Activated naive CD4-positive, alpha-beta T cell treated with anti-CD3 and anti-CD28 coated beads for 36 hours (primary cell): ENCODE data around the gene NIM1K. TPM values are rescaled to one million over a fixed set of nuclear protein-coding genes. Genes with fewer than 3 reads are reported as not detected.

Source experiments
- CTCF ChIA-PET: fragments of 350-600 bp; sonication (Branson Sonifier 250); formaldehyde crosslinking; loops from one replicate; lab custom pipeline; 2021; ENCODE audit warnings: antibody characterized with exemption; lab: Charles Lee
- DNase-seq: peaks from one replicate; pipeline ENCODE4 v3.0.0-alpha.2; 2020
- H3K27ac Mint-ChIP-seq: one replicate; pipeline ENCODE4 v1.8.0; 2021; ENCODE audit warnings: mild to moderate bottlenecking, mixed read lengths
- H3K27me3 Mint-ChIP-seq: one replicate; pipeline ENCODE4 v1.8.0; 2021; ENCODE audit warnings: low read depth, mixed read lengths
- H3K36me3 Mint-ChIP-seq: one replicate; pipeline ENCODE4 v1.8.0; 2021; ENCODE audit warnings: low read depth, mixed read lengths
- H3K4me1 Mint-ChIP-seq: one replicate; pipeline ENCODE4 v1.8.0; 2021; ENCODE audit warnings: low read depth, mixed read lengths
- H3K4me3 Mint-ChIP-seq: one replicate; pipeline ENCODE4 v1.8.0; 2021; ENCODE audit warnings: mild to moderate bottlenecking, moderate library complexity, mixed read lengths
- H3K9me3 Mint-ChIP-seq: one replicate; pipeline ENCODE4 v1.8.0; 2021; ENCODE audit warnings: mixed read lengths
- intact Hi-C: fragments of 100-400 bp; cut with micrococcal nuclease; formaldehyde crosslinking; loops from one replicate; pipeline ENCODE4 v1.15.1; 2023
- total RNA-seq, 2 experiments: library from RNA; stranded (reverse); gene quantifications; one replicate each; pipeline ENCODE4 v1.2.3, GENCODE V29; 2021

NIM1K gene
- total RNA-seq, 2 experiments from 2014 or later, result 0.54 to 0.57 TPM

DNA sequence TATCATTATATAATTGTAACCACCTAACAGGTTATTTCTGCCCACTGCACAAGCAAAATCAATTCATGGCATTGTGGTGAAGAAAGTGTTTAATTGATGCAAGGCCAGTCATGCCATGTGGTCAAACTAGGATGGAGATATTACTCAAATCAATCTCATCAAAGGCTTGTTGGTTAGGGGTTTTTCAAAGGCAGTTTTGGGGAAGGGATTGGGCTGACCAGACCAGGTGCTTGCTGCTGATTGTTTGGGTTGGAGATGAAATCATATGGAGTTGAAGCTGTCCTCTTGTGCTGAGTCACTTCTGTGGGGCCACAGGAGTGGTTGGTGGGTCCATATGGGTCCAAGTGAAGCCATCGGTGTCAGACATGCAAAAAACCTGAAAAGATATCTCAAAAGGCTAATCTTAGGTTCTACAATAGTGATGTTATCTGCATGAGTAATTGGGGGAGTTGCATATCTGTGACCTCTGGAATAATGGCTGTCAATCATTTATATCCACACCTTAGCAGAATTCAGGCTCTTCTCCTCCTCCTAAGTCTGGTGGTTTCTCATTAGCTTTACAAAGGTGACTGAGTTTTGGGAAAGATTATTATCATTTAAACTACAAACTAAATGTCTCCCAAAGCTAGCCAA, 76.3 kb downstream of the NIM1K start:
- Mint-ChIP-seq H3K9me3 (peaks cover 3% of the 10 kb centered on the region), H3K4me1 (peaks cover 2% of the 10 kb centered on the region), H3K27ac (no peak overlapping the region), H3K36me3 (no peaks in the 10 kb centered on the region), H3K4me3 (no peak overlapping the region), H3K27me3 (peaks cover 38% of the 10 kb centered on the region)
- DNase-seq, result no peak
- intact Hi-C loops, result no loop called here
- CTCF ChIA-PET, result interaction anchor here (0.6 kb wide), 2 partner anchors 32 to 78 kb away, joined by 3 to 5 read pairs; no protein-coding TSS in a partner anchor

DNA sequence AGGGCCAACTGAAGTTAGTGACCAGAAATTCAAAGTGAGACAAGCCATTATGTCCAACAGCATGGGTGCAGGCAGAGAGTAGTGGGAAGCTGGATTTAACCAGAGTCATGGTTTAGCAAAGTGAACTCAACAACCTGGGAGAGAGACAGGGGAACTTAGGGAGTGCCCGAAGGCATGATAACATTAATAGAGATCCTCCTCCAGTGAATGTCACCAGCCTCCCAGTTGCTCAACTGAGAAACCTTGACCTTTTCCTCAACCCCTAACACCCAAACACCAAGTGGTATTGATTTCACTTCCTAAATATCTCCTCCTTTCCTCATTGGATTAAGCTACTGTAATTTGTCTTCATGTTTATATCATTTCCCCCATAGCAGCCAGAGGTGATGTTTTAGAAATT, 78.6 kb downstream of the NIM1K start:
- Mint-ChIP-seq H3K36me3 (no peaks in the 10 kb centered on the region), H3K4me3 (no peak overlapping the region), H3K4me1 (peaks cover 2% of the 10 kb centered on the region), H3K9me3 (peaks cover 3% of the 10 kb centered on the region), H3K27me3 (peaks cover 29% of the 10 kb centered on the region), H3K27ac (no peak overlapping the region)
- no peak for DNase-seq
- intact Hi-C loops, result no loop called here
- CTCF ChIA-PET, result interaction anchor here (0.6 to 1.1 kb wide), 3 partner anchors 11 to 269 kb away, joined by 3 to 5 read pairs (median 3); no protein-coding TSS in a partner anchor

DNA sequence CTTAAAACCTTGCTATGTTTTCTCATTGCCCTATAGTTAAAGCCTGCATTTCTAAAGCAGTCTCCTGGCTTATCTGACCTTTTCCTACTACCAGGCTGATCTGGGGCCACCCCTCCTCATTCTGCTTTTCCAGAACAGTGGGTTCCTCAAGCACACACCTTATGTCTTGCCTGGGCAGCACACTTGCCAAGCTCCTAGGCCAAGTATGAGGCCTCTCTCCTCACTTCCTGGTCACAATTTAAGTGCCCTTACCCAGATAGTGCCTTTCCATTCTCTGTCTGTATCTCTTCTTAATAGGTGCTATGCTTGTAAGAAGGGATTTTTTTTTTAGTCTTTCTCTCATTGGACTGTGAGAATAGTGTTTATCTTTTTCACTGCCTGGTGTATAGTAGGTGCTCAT, 81.5 kb downstream of the NIM1K start:
- Mint-ChIP-seq H3K27me3 (peaks cover 15% of the 10 kb centered on the region), H3K4me3 (no peak overlapping the region), H3K27ac (no peak overlapping the region), H3K36me3 (no peaks in the 10 kb centered on the region), H3K4me1 (no peaks in the 10 kb centered on the region), H3K9me3 (no peaks in the 10 kb centered on the region)
- no peak for DNase-seq
- CTCF ChIA-PET, result no interaction called here
- intact Hi-C loops, result no loop called here

GRCh38 chr5:43274435-43275114, 82.5 kb downstream of the NIM1K start:
- H3K9me3 Mint-ChIP-seq, result no peaks in the 10 kb centered on the region
- no peak for DNase-seq
- H3K27ac Mint-ChIP-seq, result no peak overlapping the region
- H3K4me3 Mint-ChIP-seq, result no peak overlapping the region
- no peaks in the 10 kb centered on the region for H3K4me1 Mint-ChIP-seq
- intact Hi-C loops, result no loop called here
- H3K36me3 Mint-ChIP-seq, result no peaks in the 10 kb centered on the region
- CTCF ChIA-PET, result interaction anchor here (0.6 kb wide), 1 partner anchor 1061 kb away, joined by 3 read pairs; no protein-coding TSS in a partner anchor
- peaks cover 14% of the 10 kb centered on the region for H3K27me3 Mint-ChIP-seq

- no peaks in the 10 kb centered on the region for H3K4me1 Mint-ChIP-seq
- DNase-seq, result no peak
- no peak overlapping the region for H3K4me3 Mint-ChIP-seq
- H3K27ac Mint-ChIP-seq, result no peak overlapping the region
- no peaks in the 10 kb centered on the region for H3K36me3 Mint-ChIP-seq
- intact Hi-C loops, result no loop called here
- H3K9me3 Mint-ChIP-seq, result no peaks in the 10 kb centered on the region
- peaks cover 11% of the 10 kb centered on the region for H3K27me3 Mint-ChIP-seq
- CTCF ChIA-PET, result no interaction called here
These were observed 83.4 kb downstream of the NIM1K start for GRCh38 chr5:43275391-43275790.

DNA sequence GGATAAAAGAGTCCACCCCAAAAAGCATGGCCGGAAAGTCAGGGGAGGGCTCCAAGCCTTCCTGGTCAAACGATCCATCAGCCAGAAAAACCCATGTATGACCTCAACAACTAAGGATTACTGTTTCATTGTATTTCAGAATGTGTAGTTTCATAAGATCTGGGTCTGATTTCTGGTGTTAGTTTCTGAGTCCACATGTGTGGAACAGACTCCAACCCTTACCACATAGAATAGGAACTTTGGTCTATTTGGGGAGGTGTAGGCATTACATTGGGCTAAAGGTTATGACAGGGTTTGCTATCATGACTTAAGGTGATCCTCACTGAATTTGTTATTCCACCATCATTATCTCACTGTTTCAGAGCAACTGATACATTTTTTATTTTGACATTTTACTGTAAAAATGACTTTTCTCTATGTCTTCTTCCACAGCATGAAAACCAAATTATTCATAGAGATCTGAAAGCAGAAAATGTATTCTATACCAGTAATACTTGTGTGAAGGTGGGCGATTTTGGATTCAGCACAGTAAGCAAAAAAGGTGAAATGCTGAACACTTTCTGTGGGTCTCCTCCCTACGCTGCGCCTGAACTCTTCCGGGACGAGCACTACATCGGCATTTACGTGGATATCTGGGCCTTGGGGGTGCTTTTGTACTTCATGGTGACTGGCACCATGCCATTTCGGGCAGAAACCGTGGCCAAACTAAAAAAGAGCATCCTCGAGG, 87.7 kb downstream of the NIM1K start:
- CTCF ChIA-PET, result no interaction called here
- Mint-ChIP-seq H3K4me3 (no peak overlapping the region), H3K27ac (no peak overlapping the region), H3K9me3 (no peaks in the 10 kb centered on the region), H3K27me3 (peaks cover 2% of the 10 kb centered on the region), H3K36me3 (no peaks in the 10 kb centered on the region), H3K4me1 (no peaks in the 10 kb centered on the region)
- DNase-seq, result no peak
- intact Hi-C loops, result no loop called here

- CTCF ChIA-PET, result interaction anchor here (0.7 to 1.1 kb wide), 2 partner anchors 161 to 227 kb away, joined by 3 read pairs; partner anchors contain the start of gene ZNF131
- peak; percentile 15 for DNase-seq
- H3K27me3 Mint-ChIP-seq, result no peaks in the 10 kb centered on the region
- intact Hi-C loops, result no loop called here
- H3K9me3 Mint-ChIP-seq, result no peaks in the 10 kb centered on the region
- H3K27ac Mint-ChIP-seq, result no peak overlapping the region
- H3K4me3 Mint-ChIP-seq, result no peak overlapping the region
- H3K36me3 Mint-ChIP-seq, result peaks cover 6% of the 10 kb centered on the region
- H3K4me1 Mint-ChIP-seq, result no peaks in the 10 kb centered on the region
These were observed 90.0 kb downstream of the NIM1K start for GRCh38 chr5:43281840-43282658.

DNA sequence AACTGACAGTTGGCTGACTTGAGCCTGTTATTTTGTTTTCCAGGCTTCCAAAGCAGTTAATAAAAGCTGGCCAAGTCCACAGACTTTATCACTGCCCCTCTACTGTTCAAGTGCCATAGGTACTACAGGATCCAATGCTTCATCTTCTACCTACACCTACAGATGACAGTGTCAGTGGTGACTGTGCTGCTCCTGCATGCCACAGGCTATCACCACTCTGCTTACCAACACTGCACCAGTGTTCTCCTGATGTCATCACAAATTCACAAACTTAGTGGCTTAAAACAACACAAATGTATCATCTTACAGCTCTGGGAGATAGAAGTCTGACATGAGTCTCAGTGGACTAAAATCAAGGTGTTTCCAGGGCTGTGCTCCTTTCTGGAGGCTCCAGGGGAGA, 94.6 kb downstream of the NIM1K start:
- Mint-ChIP-seq H3K27ac (no peak overlapping the region), H3K36me3 (peaks cover 30% of the 10 kb centered on the region), H3K9me3 (no peaks in the 10 kb centered on the region), H3K4me3 (no peak overlapping the region), H3K4me1 (no peaks in the 10 kb centered on the region), H3K27me3 (no peaks in the 10 kb centered on the region)
- no peak for DNase-seq
- intact Hi-C loops, result no loop called here
- CTCF ChIA-PET, result interaction anchor here (0.7 kb wide), 1 partner anchor 53 kb away, joined by 3 read pairs; no protein-coding TSS in a partner anchor

GRCh38 chr5:43287493-43287892, 95.5 kb downstream of the NIM1K start:
- intact Hi-C loops, result no loop called here
- Mint-ChIP-seq H3K9me3 (no peaks in the 10 kb centered on the region), H3K36me3 (peaks cover 34% of the 10 kb centered on the region), H3K4me1 (no peaks in the 10 kb centered on the region), H3K4me3 (no peak overlapping the region), H3K27ac (no peak overlapping the region), H3K27me3 (no peaks in the 10 kb centered on the region)
- no peak for DNase-seq
- CTCF ChIA-PET, result interaction anchor here (0.7 kb wide), 1 partner anchor 54 kb away, joined by 3 read pairs; no protein-coding TSS in a partner anchor

- peaks cover 37% of the 10 kb centered on the region for H3K36me3 Mint-ChIP-seq
- H3K4me3 Mint-ChIP-seq, result no peak overlapping the region
- no peaks in the 10 kb centered on the region for H3K27me3 Mint-ChIP-seq
- intact Hi-C loops, result no loop called here
- H3K9me3 Mint-ChIP-seq, result no peaks in the 10 kb centered on the region
- CTCF ChIA-PET, result interaction anchor here (1.4 kb wide), 1 partner anchor 101 kb away, joined by 4 read pairs; no protein-coding TSS in a partner anchor
- DNase-seq, result no peak
- H3K27ac Mint-ChIP-seq, result no peak overlapping the region
- no peaks in the 10 kb centered on the region for H3K4me1 Mint-ChIP-seq
These were observed 96.3 kb downstream of the NIM1K start for GRCh38 chr5:43288269-43288831.

DNA sequence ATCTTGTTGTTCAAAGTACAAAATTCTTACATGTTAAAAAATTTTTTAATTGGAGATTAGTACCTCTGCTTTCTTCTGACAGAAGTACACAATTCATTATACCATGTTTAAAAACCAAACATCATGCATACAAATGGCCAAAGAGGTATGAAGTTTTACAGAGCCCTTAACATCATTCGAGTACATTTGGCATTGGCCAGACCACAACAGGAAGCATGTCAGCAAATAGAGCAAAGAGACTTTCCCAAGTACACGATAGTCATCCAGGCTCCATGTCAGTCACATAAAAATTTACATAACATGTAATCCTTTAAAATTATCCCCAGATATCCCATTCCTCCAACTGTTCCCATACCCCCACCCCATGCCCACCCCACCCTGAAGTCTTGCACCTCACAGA, 98.7 kb downstream of the NIM1K start:
- H3K27me3 Mint-ChIP-seq, result no peaks in the 10 kb centered on the region
- no peak overlapping the region for H3K27ac Mint-ChIP-seq
- CTCF ChIA-PET, result interaction anchor here (0.8 to 1.2 kb wide), 3 partner anchors 48 to 185 kb away, joined by 3 to 5 read pairs (median 3); no protein-coding TSS in a partner anchor
- no peak for DNase-seq
- H3K4me3 Mint-ChIP-seq, result no peak overlapping the region
- no peaks in the 10 kb centered on the region for H3K4me1 Mint-ChIP-seq
- no peaks in the 10 kb centered on the region for H3K9me3 Mint-ChIP-seq
- peaks cover 53% of the 10 kb centered on the region for H3K36me3 Mint-ChIP-seq
- intact Hi-C loops, result no loop called here
